Ishikawa (cell line): ENCODE measurements around the gene VWA3B.

Experiments
- EP300 ChIP-seq: IDR thresholded peaks from 2 replicates; pipeline ENCODE4 v1.6.1; 2012; ENCODE audit warnings: borderline replicate concordance
- FOXM1 ChIP-seq: IDR thresholded peaks from 2 replicates; pipeline ENCODE4 v1.6.1; 2012; ENCODE audit warnings: low read depth, borderline replicate concordance
- NFIC ChIP-seq: IDR thresholded peaks from 2 replicates; pipeline ENCODE4 v1.6.1; 2012
- RAD21 ChIP-seq: IDR thresholded peaks from 2 replicates; pipeline ENCODE4 v1.6.1; 2012; ENCODE audit warnings: low read depth
- YY1 ChIP-seq: IDR thresholded peaks from 2 replicates; pipeline ENCODE4 v1.6.1; 2012; ENCODE audit warnings: low read depth
- TF ChIP-seq, protein P1 (sequence below): IDR thresholded peaks from 2 replicates; pipeline ENCODE4 v1.6.1; 2012; ENCODE audit warnings: low read depth, mild to moderate bottlenecking
- TF ChIP-seq, protein P2 (sequence below): IDR thresholded peaks from 2 replicates; pipeline ENCODE4 v1.6.1; 2012

DNA sequence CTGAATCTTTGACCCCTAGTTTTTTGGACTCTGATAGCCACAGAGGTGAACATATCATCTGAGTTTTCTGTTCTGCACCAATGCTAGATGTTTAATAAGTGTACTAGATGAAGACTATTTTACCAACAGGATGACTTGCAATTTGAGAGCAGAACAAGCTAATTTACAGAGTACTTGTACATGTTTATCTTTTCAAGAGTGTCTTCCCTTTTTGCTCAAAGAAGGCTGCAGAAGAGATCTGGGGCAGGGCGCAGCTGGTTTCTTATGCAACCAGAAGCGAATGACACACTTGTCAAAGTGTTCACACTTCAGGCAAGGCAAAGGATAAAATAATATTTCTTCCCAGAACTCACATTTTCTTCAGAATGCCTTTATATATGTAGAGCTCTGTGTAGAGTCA lies 86.0 kb downstream of the VWA3B start:
- TF ChIP-seq YY1 (no peak), EP300 (no peak), RAD21 (no peak), FOXM1 (no peak), NFIC (no peak)
- TF ChIP-seq, protein P1, sequence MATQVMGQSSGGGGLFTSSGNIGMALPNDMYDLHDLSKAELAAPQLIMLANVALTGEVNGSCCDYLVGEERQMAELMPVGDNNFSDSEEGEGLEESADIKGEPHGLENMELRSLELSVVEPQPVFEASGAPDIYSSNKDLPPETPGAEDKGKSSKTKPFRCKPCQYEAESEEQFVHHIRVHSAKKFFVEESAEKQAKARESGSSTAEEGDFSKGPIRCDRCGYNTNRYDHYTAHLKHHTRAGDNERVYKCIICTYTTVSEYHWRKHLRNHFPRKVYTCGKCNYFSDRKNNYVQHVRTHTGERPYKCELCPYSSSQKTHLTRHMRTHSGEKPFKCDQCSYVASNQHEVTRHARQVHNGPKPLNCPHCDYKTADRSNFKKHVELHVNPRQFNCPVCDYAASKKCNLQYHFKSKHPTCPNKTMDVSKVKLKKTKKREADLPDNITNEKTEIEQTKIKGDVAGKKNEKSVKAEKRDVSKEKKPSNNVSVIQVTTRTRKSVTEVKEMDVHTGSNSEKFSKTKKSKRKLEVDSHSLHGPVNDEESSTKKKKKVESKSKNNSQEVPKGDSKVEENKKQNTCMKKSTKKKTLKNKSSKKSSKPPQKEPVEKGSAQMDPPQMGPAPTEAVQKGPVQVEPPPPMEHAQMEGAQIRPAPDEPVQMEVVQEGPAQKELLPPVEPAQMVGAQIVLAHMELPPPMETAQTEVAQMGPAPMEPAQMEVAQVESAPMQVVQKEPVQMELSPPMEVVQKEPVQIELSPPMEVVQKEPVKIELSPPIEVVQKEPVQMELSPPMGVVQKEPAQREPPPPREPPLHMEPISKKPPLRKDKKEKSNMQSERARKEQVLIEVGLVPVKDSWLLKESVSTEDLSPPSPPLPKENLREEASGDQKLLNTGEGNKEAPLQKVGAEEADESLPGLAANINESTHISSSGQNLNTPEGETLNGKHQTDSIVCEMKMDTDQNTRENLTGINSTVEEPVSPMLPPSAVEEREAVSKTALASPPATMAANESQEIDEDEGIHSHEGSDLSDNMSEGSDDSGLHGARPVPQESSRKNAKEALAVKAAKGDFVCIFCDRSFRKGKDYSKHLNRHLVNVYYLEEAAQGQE = no peak
- TF ChIP-seq, protein P2, sequence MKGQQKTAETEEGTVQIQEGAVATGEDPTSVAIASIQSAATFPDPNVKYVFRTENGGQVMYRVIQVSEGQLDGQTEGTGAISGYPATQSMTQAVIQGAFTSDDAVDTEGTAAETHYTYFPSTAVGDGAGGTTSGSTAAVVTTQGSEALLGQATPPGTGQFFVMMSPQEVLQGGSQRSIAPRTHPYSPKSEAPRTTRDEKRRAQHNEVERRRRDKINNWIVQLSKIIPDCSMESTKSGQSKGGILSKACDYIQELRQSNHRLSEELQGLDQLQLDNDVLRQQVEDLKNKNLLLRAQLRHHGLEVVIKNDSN = no peak
